Measurements from ENCODE around the gene LGALS4. TPM values are rescaled to one million over a fixed set of nuclear protein-coding genes. Genes with fewer than 3 reads are reported as not detected.

Gene LGALS4
- total and polyA plus RNA-seq, 2 donors from 2014 or later: 1.2 to 12.2 TPM

GRCh38 chr19:38803543-38803942 is 9.2 kb downstream of the LGALS4 start:
- no peaks in the 10 kb centered on the region for H3K9me3 ChIP-seq (ENCODE audit: control insufficient read depth in 2 of 3, insufficient read depth in 1 of 3, low read length in 3 of 3)
- intact Hi-C loops (cut with DNase I): loop anchor here (10.0 kb wide), 1 partner anchor 49 kb away; no protein-coding TSS in a partner anchor
- H3K4me3 ChIP-seq (ENCODE audit: low read length in 3 of 3): no peak overlapping the region
- no peaks in the 10 kb centered on the region for H3K36me3 ChIP-seq (ENCODE audit: control insufficient read depth in 2 of 3, insufficient read depth in 3 of 3, low read length in 3 of 3)
- FAIRE-seq (no peak), DNase-seq (peak in 1 of 5 donors; percentile 53)
- no peak overlapping the region for H3K9ac ChIP-seq (ENCODE audit: low read length in 3 of 3)
- H3K27me3 ChIP-seq (ENCODE audit: control insufficient read depth, insufficient read depth, low read length): no peaks in the 10 kb centered on the region
- TF ChIP-seq CTCF (IDR thresholded peaks at IDR 0.05; ENCODE audit: borderline replicate concordance, extremely low read depth, insufficient read depth): no peak
- peaks cover 0 to 2% (median 0%) of the 10 kb centered on the region in 3 donors for H3K4me1 ChIP-seq (ENCODE audit: control insufficient read depth in 2 of 3, insufficient read depth in 2 of 3, low read depth in 1 of 3, low read length in 3 of 3)
- H3K27ac ChIP-seq (ENCODE audit: low read depth in 2 of 2, low read length in 2 of 2): no peak overlapping the region

GRCh38 chr19:38801359-38802095 is 11.2 kb downstream of the LGALS4 start:
- intact Hi-C loops (cut with DNase I): loop anchor here (10.0 kb wide), 1 partner anchor 47 kb away; no protein-coding TSS in a partner anchor
- H3K36me3 ChIP-seq (ENCODE audit: control insufficient read depth in 2 of 3, insufficient read depth in 3 of 3, low read length in 3 of 3): no peaks in the 10 kb centered on the region
- H3K4me1 ChIP-seq (ENCODE audit: control insufficient read depth in 2 of 3, insufficient read depth in 2 of 3, low read depth in 1 of 3, low read length in 3 of 3): peaks cover 0 to 2% (median 0%) of the 10 kb centered on the region in 3 donors
- no peak for TF ChIP-seq CTCF (IDR thresholded peaks at IDR 0.05; ENCODE audit: borderline replicate concordance, extremely low read depth, insufficient read depth)
- no peaks in the 10 kb centered on the region for H3K27me3 ChIP-seq (ENCODE audit: control insufficient read depth, insufficient read depth, low read length)
- DNase-seq (peak in 1 of 5 donors; percentile 20), FAIRE-seq (no peak)
- H3K9ac ChIP-seq (ENCODE audit: low read length in 3 of 3): no peak overlapping the region
- H3K4me3 ChIP-seq (ENCODE audit: low read length in 3 of 3): no peak overlapping the region
- H3K9me3 ChIP-seq (ENCODE audit: control insufficient read depth in 2 of 3, insufficient read depth in 1 of 3, low read length in 3 of 3): no peaks in the 10 kb centered on the region
- H3K27ac ChIP-seq (ENCODE audit: low read depth in 2 of 2, low read length in 2 of 2): no peak overlapping the region

- H3K4me3 ChIP-seq (ENCODE audit: low read length in 3 of 3): no peak overlapping the region
- no peaks in the 10 kb centered on the region for H3K36me3 ChIP-seq (ENCODE audit: control insufficient read depth in 2 of 3, insufficient read depth in 3 of 3, low read length in 3 of 3)
- intact Hi-C loops (cut with DNase I): loop anchor here (10.0 kb wide), 1 partner anchor 46 kb away; no protein-coding TSS in a partner anchor
- H3K27ac ChIP-seq (ENCODE audit: low read depth in 2 of 2, low read length in 2 of 2): no peak overlapping the region
- DNase-seq: no peak
- no peaks in the 10 kb centered on the region for H3K9me3 ChIP-seq (ENCODE audit: control insufficient read depth in 2 of 3, insufficient read depth in 1 of 3, low read length in 3 of 3)
- FAIRE-seq: no peak
- peaks cover 0 to 2% (median 0%) of the 10 kb centered on the region in 3 donors for H3K4me1 ChIP-seq (ENCODE audit: control insufficient read depth in 2 of 3, insufficient read depth in 2 of 3, low read depth in 1 of 3, low read length in 3 of 3)
- H3K9ac ChIP-seq (ENCODE audit: low read length in 3 of 3): no peak overlapping the region
- TF ChIP-seq CTCF (IDR thresholded peaks at IDR 0.05; ENCODE audit: borderline replicate concordance, extremely low read depth, insufficient read depth): no peak
- no peaks in the 10 kb centered on the region for H3K27me3 ChIP-seq (ENCODE audit: control insufficient read depth, insufficient read depth, low read length)
These were observed 12.0 kb downstream of the LGALS4 start for GRCh38 chr19:38800577-38801347.

All from kidney (tissue), 14 donors.